ENCODE data around the gene ZSWIM5. TPM values are rescaled to one million over a fixed set of nuclear protein-coding genes. Genes with fewer than 3 reads are reported as not detected.
"Not testable (repeated sequence)": the region's sequence is repeated elsewhere in the genome, so short reads cannot be mapped to it uniquely, and the experiment has no call there.

ZSWIM5 gene
- total RNA-seq, 1 donor from 2014 or later = 23.6 TPM

DNA sequence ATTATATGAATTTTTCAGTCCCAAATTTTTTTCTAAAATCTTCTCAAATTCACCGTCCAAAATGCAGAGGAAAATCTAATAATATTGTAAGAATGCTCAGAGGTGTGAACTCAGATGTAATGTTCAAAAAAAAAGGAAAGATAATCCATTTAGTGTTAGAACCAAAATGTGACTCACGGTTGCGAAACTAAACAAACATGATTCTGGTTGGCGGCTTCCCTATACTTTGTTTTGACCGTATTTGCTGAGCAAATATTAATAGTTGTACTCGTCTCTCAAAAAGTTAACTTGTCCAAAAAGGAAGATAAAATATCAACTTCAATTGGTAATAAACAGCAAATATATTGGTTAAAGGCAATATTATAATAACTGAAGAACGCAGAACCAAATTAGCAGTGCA lies 34.4 kb downstream of the ZSWIM5 start:
- Mint-ChIP-seq H3K4me1 (ENCODE audit: low read depth, unreplicated experiment) (no peaks in the 10 kb centered on the region), H3K27ac (ENCODE audit: unreplicated experiment) (no peak overlapping the region), H3K36me3 (ENCODE audit: unreplicated experiment) (no peaks in the 10 kb centered on the region), H3K27me3 (ENCODE audit: unreplicated experiment) (no peaks in the 10 kb centered on the region), H3K4me3 (ENCODE audit: unreplicated experiment) (no peak overlapping the region), H3K9me3 (ENCODE audit: unreplicated experiment) (no peaks in the 10 kb centered on the region)
- TF ChIP-seq, protein P1, sequence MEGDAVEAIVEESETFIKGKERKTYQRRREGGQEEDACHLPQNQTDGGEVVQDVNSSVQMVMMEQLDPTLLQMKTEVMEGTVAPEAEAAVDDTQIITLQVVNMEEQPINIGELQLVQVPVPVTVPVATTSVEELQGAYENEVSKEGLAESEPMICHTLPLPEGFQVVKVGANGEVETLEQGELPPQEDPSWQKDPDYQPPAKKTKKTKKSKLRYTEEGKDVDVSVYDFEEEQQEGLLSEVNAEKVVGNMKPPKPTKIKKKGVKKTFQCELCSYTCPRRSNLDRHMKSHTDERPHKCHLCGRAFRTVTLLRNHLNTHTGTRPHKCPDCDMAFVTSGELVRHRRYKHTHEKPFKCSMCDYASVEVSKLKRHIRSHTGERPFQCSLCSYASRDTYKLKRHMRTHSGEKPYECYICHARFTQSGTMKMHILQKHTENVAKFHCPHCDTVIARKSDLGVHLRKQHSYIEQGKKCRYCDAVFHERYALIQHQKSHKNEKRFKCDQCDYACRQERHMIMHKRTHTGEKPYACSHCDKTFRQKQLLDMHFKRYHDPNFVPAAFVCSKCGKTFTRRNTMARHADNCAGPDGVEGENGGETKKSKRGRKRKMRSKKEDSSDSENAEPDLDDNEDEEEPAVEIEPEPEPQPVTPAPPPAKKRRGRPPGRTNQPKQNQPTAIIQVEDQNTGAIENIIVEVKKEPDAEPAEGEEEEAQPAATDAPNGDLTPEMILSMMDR (IDR thresholded peaks at IDR 0.05; ENCODE audit: partially characterized antibody, unreplicated experiment) = no peak
- DNase-seq = no peak

DNA sequence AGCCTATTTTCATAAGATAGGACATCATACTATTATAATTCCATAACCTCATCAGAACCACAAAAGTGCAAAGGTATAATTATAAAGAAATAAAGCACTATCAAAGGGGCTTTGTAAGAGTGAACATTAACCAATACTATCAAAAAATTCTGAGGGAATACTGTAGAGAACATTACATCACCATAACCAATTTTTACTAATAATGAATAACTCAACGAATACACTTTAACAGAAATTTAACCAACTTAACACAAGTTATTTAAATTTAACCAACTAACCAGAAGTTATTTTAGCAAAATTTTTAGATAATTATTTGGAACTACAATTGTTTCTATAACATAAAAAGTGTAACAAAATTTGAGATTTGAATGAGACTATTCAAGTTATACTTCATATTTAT lies 34.8 kb downstream of the ZSWIM5 start:
- Mint-ChIP-seq H3K9me3 (ENCODE audit: unreplicated experiment) (no peaks in the 10 kb centered on the region), H3K4me3 (ENCODE audit: unreplicated experiment) (no peak overlapping the region), H3K4me1 (ENCODE audit: low read depth, unreplicated experiment) (no peaks in the 10 kb centered on the region), H3K36me3 (ENCODE audit: unreplicated experiment) (no peaks in the 10 kb centered on the region), H3K27ac (ENCODE audit: unreplicated experiment) (no peak overlapping the region), H3K27me3 (ENCODE audit: unreplicated experiment) (no peaks in the 10 kb centered on the region)
- no peak for DNase-seq
- TF ChIP-seq, protein P1 (IDR thresholded peaks at IDR 0.05; ENCODE audit: partially characterized antibody, unreplicated experiment) = no peak

DNA sequence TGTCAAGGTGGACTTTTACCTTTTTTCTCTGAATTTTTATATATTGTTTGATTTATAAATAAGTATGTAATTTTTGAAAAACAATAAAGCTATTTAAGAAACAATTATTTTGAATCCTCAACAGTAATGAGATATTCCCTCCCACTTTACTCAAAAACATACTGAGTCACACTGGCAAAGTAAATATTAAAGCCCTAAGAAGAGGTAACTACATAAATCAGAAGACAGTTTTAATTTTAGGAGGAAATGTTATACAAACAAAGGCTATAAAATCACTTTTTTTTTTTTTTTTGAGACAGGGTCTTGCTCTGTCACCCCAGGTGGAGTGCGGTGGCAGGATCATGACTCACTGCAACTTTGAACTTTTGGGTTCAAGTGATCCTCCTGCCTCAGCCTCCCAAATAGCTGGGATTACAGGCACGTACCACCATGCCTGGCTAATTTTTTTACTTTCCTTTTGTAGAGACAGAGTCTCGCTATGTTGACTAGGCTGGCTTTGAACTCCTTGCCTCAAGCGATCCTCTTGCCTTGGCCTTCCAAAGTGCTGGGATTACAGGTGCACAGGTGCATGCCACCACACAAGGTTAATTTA lies 36.2 kb downstream of the ZSWIM5 start:
- Mint-ChIP-seq H3K27me3 (ENCODE audit: unreplicated experiment) (no peaks in the 10 kb centered on the region), H3K4me1 (ENCODE audit: low read depth, unreplicated experiment) (no peaks in the 10 kb centered on the region)

DNA sequence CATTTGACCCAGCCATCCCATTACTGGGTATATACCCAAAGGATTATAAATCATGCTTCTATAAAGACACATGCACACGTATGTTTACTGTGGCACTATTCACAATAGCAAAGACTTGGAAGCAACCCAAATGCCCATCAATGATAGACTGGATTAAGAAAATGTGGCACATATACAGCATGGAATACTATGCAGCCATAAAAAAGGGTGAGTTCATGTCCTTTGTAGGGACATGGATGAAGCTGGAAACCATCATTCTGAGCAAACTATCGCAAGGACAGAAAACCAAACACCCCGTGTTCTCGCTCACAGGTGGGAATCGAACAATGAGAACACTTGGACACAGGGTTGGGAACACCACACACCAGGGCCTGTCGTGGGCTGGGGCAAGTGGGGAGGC lies 38.5 kb downstream of the ZSWIM5 start:
- H3K4me3 Mint-ChIP-seq (ENCODE audit: unreplicated experiment); H3K9me3 Mint-ChIP-seq (ENCODE audit: unreplicated experiment); H3K4me1 Mint-ChIP-seq (ENCODE audit: low read depth, unreplicated experiment); H3K27ac Mint-ChIP-seq (ENCODE audit: unreplicated experiment); H3K27me3 Mint-ChIP-seq (ENCODE audit: unreplicated experiment); H3K36me3 Mint-ChIP-seq (ENCODE audit: unreplicated experiment); DNase-seq: not testable (repeated sequence)

More for the DNA sequence above, 36.2 kb downstream of the ZSWIM5 start:
- TF ChIP-seq, protein P1 (IDR thresholded peaks at IDR 0.05; ENCODE audit: partially characterized antibody, unreplicated experiment) = no peak
- Mint-ChIP-seq H3K36me3 (ENCODE audit: unreplicated experiment) (no peaks in the 10 kb centered on the region), H3K4me3 (ENCODE audit: unreplicated experiment) (no peak overlapping the region), H3K27ac (ENCODE audit: unreplicated experiment) (no peak overlapping the region), H3K9me3 (ENCODE audit: unreplicated experiment) (no peaks in the 10 kb centered on the region)
- no peak for DNase-seq

DNA sequence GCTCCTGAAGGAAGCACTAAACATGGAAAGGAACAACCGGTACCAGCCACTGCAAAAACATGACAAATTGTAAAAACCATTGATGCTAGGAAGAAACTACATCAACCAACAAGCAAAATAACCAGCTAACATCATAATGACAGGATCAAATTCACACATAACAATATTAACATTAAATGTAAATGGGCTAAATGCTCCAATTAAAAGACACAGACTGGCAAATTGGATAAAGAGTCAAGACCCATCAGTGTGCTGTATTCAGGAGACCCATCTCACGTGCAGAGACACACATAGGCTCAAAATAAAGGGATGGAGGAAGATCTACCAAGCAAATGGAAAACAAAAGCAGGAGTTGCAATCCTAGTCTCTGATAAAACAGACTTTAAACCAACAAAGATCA lies 42.1 kb downstream of the ZSWIM5 start:
- not testable (repeated sequence) for H3K27me3 Mint-ChIP-seq (ENCODE audit: unreplicated experiment); H3K4me1 Mint-ChIP-seq (ENCODE audit: low read depth, unreplicated experiment); H3K27ac Mint-ChIP-seq (ENCODE audit: unreplicated experiment); DNase-seq; H3K4me3 Mint-ChIP-seq (ENCODE audit: unreplicated experiment); H3K36me3 Mint-ChIP-seq (ENCODE audit: unreplicated experiment); H3K9me3 Mint-ChIP-seq (ENCODE audit: unreplicated experiment)

DNA sequence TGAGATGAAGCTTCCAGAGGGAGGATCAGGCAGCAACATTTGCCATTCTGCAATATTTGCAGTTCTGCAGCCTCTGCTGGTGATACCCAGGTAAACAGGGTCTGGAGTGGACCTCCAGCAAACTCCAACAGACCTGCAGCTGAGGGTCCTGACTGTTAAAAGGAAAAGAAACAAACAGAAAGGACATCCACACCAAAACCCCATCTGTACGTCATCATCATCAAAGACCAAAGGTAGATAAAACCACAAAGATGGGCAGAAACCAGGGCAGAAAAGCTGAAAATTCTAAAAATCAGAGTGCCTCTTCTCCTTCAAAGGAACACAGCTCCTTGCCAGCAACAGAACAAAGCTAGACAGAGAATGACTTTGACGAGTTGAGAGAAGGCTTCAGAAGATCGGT lies 43.3 kb downstream of the ZSWIM5 start:
- not testable (repeated sequence) for H3K4me1 Mint-ChIP-seq (ENCODE audit: low read depth, unreplicated experiment); H3K9me3 Mint-ChIP-seq (ENCODE audit: unreplicated experiment); H3K4me3 Mint-ChIP-seq (ENCODE audit: unreplicated experiment); H3K27ac Mint-ChIP-seq (ENCODE audit: unreplicated experiment); H3K27me3 Mint-ChIP-seq (ENCODE audit: unreplicated experiment); DNase-seq; H3K36me3 Mint-ChIP-seq (ENCODE audit: unreplicated experiment)

DNA sequence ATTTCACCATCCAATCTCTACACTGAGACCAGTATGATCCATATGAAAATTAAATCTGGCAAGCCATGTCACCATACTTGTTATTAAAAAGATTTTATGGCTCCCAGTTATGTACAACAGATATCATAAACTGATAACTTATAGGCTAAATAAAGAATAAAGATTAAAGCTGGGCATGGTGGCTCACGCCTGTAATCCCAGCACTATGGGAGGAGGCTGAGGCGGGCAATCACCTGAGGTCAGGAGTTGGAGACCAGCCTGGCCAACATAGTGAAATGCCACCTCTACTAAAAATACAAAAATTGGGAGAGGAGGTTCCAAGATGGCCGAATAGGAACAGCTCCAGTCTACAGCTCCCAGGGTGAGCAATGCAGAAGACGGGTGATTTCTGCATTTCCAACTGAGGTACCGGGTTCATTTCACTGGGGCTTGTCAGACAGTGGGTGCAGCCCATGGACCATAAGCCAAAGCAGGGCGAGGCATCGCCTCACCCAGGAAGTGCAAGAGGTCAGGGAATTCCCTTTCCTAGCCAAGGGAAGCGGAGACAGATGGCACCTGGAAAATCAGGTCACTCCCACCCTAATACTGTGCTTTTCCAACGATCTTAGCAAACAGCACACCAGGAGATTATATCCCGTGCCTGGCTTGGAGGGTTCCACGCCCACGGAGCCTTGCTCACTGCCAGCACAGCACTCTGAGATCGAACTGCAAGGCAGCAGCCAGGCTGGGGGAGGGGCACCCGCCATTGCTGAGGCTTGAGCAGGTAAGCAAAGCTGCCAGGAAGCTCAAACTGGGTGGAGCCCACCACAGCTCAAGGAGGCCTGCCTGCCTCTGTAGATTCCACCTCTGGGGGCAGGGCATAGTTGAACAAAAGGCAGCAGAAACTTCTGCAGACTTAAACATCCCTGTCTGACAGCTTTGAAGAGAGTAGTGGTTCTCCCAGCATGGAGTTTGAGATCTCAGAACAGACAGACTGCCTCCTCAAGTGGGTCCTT lies 44.1 kb downstream of the ZSWIM5 start:
- not testable (repeated sequence) for DNase-seq; H3K9me3 Mint-ChIP-seq (ENCODE audit: unreplicated experiment); H3K27me3 Mint-ChIP-seq (ENCODE audit: unreplicated experiment); H3K4me1 Mint-ChIP-seq (ENCODE audit: low read depth, unreplicated experiment); H3K4me3 Mint-ChIP-seq (ENCODE audit: unreplicated experiment); H3K36me3 Mint-ChIP-seq (ENCODE audit: unreplicated experiment); H3K27ac Mint-ChIP-seq (ENCODE audit: unreplicated experiment)

Measured in glutamatergic neuron (in vitro differentiated cells).